Chondrocyte (in vitro differentiated cells): ENCODE results near the gene SUSD5. TPM values are rescaled to one million over a fixed set of nuclear protein-coding genes. Genes with fewer than 3 reads are reported as not detected.
A peak's percentile ranks its signal among the peaks of the same experiment; 100 is the strongest.

Experiments
- DNase-seq: peaks from one replicate; pipeline ENCODE4 v3.0.0; 2021; ENCODE audit warnings: mixed read lengths, low spot score
- H3K27ac Mint-ChIP-seq: one replicate; pipeline ENCODE4 v1.8.0; 2021; ENCODE audit warnings: mild to moderate bottlenecking, moderate library complexity, mixed read lengths; ENCODE audit not compliant: unreplicated experiment
- H3K27me3 Mint-ChIP-seq: 2 replicates; pipeline ENCODE4 v1.8.0; 2021; ENCODE audit warnings: low read depth, mixed read lengths
- H3K36me3 Mint-ChIP-seq: 2 replicates; pipeline ENCODE4 v1.8.0; 2021; ENCODE audit warnings: low read depth, mixed read lengths
- H3K4me1 Mint-ChIP-seq: 2 replicates; pipeline ENCODE4 v1.8.0; 2021; ENCODE audit warnings: low read depth, mild to moderate bottlenecking, mixed read lengths
- H3K4me3 Mint-ChIP-seq: one replicate; pipeline ENCODE4 v1.8.0; 2021; ENCODE audit warnings: mild to moderate bottlenecking, moderate library complexity, mixed read lengths; ENCODE audit not compliant: unreplicated experiment
- H3K9me3 Mint-ChIP-seq: 2 replicates; pipeline ENCODE4 v1.8.0; 2021; ENCODE audit warnings: low read depth, mixed read lengths
- total RNA-seq: library from RNA; stranded (reverse); gene quantifications from 3 replicates; pipeline ENCODE4 v1.2.1, GENCODE V29; 2021
- TF ChIP-seq, protein P1 (sequence below): fragments of 200-600 bp; sonication (generic); IDR thresholded peaks from 2 replicates; pipeline ENCODE4 v1.5.0; 2021; ENCODE audit warnings: antibody characterized with exemption, mild to moderate bottlenecking, moderate library complexity

SUSD5 gene
- total RNA-seq, 1 donor from 2014 or later = 55.6 TPM

GRCh38 chr3:33217866-33218445 lies 654 bp downstream of the SUSD5 start:
- Mint-ChIP-seq H3K27ac (peak overlapping the region; percentile 74), H3K4me1 (peaks cover 37% of the 10 kb centered on the region), H3K4me3 (peak overlapping the region; percentile 82), H3K36me3 (peaks cover 1% of the 10 kb centered on the region), H3K27me3 (no peaks in the 10 kb centered on the region), H3K9me3 (no peaks in the 10 kb centered on the region)
- no peak for DNase-seq
- TF ChIP-seq, protein P1, sequence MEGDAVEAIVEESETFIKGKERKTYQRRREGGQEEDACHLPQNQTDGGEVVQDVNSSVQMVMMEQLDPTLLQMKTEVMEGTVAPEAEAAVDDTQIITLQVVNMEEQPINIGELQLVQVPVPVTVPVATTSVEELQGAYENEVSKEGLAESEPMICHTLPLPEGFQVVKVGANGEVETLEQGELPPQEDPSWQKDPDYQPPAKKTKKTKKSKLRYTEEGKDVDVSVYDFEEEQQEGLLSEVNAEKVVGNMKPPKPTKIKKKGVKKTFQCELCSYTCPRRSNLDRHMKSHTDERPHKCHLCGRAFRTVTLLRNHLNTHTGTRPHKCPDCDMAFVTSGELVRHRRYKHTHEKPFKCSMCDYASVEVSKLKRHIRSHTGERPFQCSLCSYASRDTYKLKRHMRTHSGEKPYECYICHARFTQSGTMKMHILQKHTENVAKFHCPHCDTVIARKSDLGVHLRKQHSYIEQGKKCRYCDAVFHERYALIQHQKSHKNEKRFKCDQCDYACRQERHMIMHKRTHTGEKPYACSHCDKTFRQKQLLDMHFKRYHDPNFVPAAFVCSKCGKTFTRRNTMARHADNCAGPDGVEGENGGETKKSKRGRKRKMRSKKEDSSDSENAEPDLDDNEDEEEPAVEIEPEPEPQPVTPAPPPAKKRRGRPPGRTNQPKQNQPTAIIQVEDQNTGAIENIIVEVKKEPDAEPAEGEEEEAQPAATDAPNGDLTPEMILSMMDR = no peak

DNA sequence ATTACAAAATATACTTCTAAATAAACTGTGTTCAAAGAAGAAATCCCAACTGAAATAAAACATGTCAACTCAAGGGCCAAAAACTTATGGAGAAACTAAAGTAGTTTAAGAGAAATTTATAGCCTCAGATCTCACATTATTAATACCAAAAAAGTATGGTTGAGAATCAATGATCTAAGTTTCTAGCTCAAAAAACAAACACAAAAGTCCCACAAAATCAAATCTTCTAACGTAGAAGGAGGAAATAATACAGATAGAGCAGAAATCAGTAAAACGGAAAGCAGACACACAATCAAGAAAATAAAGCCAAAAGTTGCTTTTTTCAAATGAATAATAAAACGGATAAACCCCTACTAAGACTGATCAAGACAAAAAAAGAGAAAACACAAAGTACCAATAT lies 2.9 kb downstream of the SUSD5 start:
- no peak for DNase-seq
- Mint-ChIP-seq H3K4me3 (no peak overlapping the region), H3K36me3 (peaks cover 7% of the 10 kb centered on the region), H3K9me3 (peaks cover 3% of the 10 kb centered on the region), H3K27ac (no peak overlapping the region), H3K27me3 (no peaks in the 10 kb centered on the region), H3K4me1 (peaks cover 55% of the 10 kb centered on the region)
- TF ChIP-seq, protein P1 = no peak

DNA sequence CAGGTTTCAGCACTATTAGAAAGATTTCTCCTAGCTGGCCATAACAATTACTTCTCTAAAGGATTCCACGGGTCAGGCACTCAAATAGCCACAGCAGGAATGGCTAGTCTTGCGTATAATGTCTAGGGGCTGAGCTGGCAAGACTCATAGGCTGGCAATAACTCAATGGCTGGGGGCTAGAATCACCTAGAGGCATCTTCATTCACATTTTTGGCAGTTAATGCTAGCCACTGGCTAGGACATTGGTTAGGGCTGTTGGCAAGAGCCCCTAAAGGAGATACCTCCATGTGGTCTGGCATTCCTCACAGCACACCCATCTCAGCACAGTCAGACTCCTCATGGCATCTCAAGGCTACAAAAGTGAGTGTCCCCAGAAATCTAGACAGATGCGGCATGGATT lies 6.2 kb downstream of the SUSD5 start:
- no peak for DNase-seq
- TF ChIP-seq, protein P1 = no peak
- H3K4me1 Mint-ChIP-seq = peaks cover 42% of the 10 kb centered on the region
- H3K27ac Mint-ChIP-seq = peak overlapping the region; percentile 32
- H3K4me3 Mint-ChIP-seq = no peak overlapping the region
- H3K27me3 Mint-ChIP-seq = no peaks in the 10 kb centered on the region
- peaks cover 22% of the 10 kb centered on the region for H3K9me3 Mint-ChIP-seq
- peaks cover 31% of the 10 kb centered on the region for H3K36me3 Mint-ChIP-seq

DNA sequence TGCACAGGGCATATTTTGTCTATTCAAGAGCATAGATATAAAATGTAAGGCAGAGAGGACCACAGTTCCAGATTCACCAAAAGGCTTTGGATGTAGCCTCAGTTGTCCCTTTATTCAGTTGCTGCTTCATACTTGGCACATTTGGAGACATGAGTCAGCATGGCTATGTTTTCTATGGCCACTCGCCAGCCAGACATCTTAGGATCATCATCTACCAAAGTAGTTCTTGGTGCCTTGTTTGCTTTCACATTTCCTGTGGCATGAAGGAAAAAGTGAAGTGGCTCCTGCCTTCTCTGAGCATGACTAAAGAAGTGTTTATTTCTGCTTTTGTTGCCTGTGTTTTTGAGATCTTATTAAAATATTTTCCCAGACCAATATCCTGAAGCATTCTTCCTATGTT lies 7.2 kb downstream of the SUSD5 start:
- peaks cover 37% of the 10 kb centered on the region for H3K36me3 Mint-ChIP-seq
- no peak for DNase-seq
- no peak overlapping the region for H3K4me3 Mint-ChIP-seq
- H3K4me1 Mint-ChIP-seq = peaks cover 33% of the 10 kb centered on the region
- H3K9me3 Mint-ChIP-seq = peaks cover 22% of the 10 kb centered on the region
- TF ChIP-seq, protein P1 = no peak
- peak overlapping the region; percentile 91 for H3K27ac Mint-ChIP-seq
- no peaks in the 10 kb centered on the region for H3K27me3 Mint-ChIP-seq

GRCh38 chr3:33209357-33209756 lies 9.3 kb downstream of the SUSD5 start:
- Mint-ChIP-seq H3K27me3 (no peaks in the 10 kb centered on the region), H3K9me3 (peaks cover 22% of the 10 kb centered on the region), H3K4me1 (peaks cover 20% of the 10 kb centered on the region), H3K4me3 (no peak overlapping the region), H3K36me3 (peaks cover 36% of the 10 kb centered on the region), H3K27ac (no peak overlapping the region)
- TF ChIP-seq, protein P1 = no peak
- DNase-seq = no peak
